ENCODE measurements around the gene CD300E.

CD300E gene

GRCh38 chr17:74566132-74566753 is 57.3 kb downstream of the CD300E start:
- no peak for DNase-seq (ENCODE audit: low read depth)

- no peak for DNase-seq (ENCODE audit: low read depth)
Measured at GRCh38 chr17:74565126-74565525, 58.4 kb downstream of the CD300E start.

- DNase-seq (ENCODE audit: low read depth), result no peak
Measured at GRCh38 chr17:74563358-74563757, 60.2 kb downstream of the CD300E start.

- no peak for DNase-seq (ENCODE audit: low read depth)
Measured at GRCh38 chr17:74561586-74561985, 62.0 kb downstream of the CD300E start.

All from activated T-helper 1 cell treated with Interleukin-2 at 50 U/mL for 16 hours (primary cell).